ENCODE measurements around the gene CAPRIN2. TPM values are rescaled to one million over a fixed set of nuclear protein-coding genes. Genes with fewer than 3 reads are reported as not detected.

The CAPRIN2 gene
- total RNA-seq, 1 experiment from 2014 or later, result 123 TPM

DNA sequence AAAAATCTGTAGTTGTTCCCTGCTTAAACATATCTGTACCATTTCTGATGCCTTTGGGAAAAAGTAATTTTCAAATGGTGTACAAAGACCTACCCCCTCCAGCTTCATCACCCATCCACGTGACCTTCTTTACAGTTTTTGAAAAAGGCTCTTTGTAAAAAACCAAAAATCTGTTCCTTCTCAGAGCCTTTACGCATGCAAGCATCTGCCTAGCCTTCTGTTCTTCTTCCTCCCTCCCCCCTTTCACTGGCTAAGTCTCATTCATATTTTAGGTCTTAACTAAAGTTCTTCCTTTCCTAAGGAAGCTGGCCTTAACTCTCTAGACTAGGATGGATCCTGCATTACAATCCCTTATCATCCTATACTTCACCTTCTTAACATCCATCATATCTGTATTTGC, 10.4 kb downstream of the CAPRIN2 start:
- no CpG with 5 or more reads among the region's 2 CpGs for WGBS (ENCODE audit: extremely low coverage, insufficient read length, low lambda C conversion rate)
- Histone ChIP-seq H4K5ac (ENCODE audit: insufficient read length, low read depth, low read length) (no peak overlapping the region), H3K18ac (ENCODE audit: insufficient read length, low read depth, low read length) (no peak overlapping the region), H2BK5ac (ENCODE audit: insufficient read length, low read length) (no peak overlapping the region), H3K14ac (ENCODE audit: insufficient read depth, low read length) (no peak overlapping the region), H3K56ac (ENCODE audit: insufficient read length, low read depth, low read length) (no peak overlapping the region), H2BK15ac (ENCODE audit: low read depth, low read length) (no peak overlapping the region), H3K27me3 (ENCODE audit: insufficient read depth, low read length) (no peaks in the 10 kb centered on the region), H3K4me2 (ENCODE audit: insufficient read depth, insufficient read length, low read length) (no peak overlapping the region), H2AFZ (ENCODE audit: low read length) (no peak overlapping the region), H4K91ac (ENCODE audit: insufficient read length, low read depth, low read length) (no peak overlapping the region), H4K8ac (replicated peaks; ENCODE audit: insufficient read length, low read depth, low read length) (no peak overlapping the region), H3K79me1 (ENCODE audit: insufficient read depth, low read depth, low read length, poor library complexity, severe bottlenecking) (peaks cover 4% of the 10 kb centered on the region), H2BK12ac (ENCODE audit: insufficient read length, low read depth, low read length) (no peak overlapping the region), H3K4ac (ENCODE audit: low read depth, low read length) (no peak overlapping the region), H3K9ac (ENCODE audit: extremely low read depth, insufficient read length, low read length) (no peak overlapping the region), H3K9me3 (ENCODE audit: control insufficient read depth, low read depth, low read length) (no peaks in the 10 kb centered on the region), H3K27ac (ENCODE audit: insufficient read length, low read depth, low read length) (no peak overlapping the region), H3K23ac (ENCODE audit: insufficient read length, low read depth, low read length) (no peak overlapping the region), H2BK20ac (ENCODE audit: low read depth, low read length, poor library complexity, severe bottlenecking) (no peak overlapping the region), H4K20me1 (ENCODE audit: control insufficient read depth, insufficient read depth, insufficient read length) (no peaks in the 10 kb centered on the region), H3K79me2 (ENCODE audit: insufficient read depth, low read length) (peaks cover 18% of the 10 kb centered on the region; the same call in 1 of the 2 replicates), H3T11ph (ENCODE audit: low read length) (no peak overlapping the region), H2BK120ac (ENCODE audit: low read depth, low read length, poor library complexity, severe bottlenecking) (no peak overlapping the region), H3K23me2 (ENCODE audit: insufficient read length, low read depth, low read length, poor library complexity, severe bottlenecking) (no peaks in the 10 kb centered on the region), H3K4me1 (ENCODE audit: insufficient read depth, low read length) (0 out of 2 replicates have a peak, but pooled peaks cover 2% of the 10 kb centered on the region), H2AK5ac (ENCODE audit: insufficient read length, low read length) (no peak overlapping the region)
- no peak for DNase-seq
- Mint-ChIP-seq H3K36me3 (ENCODE audit: insufficient read depth in 1 of 3, low read depth in 3 of 3) (peaks cover 31 to 61% (median 33%) of the 10 kb centered on the region in 3 experiments), H3K4me1 (peaks cover 0 to 20% of the 10 kb centered on the region in 2 experiments; a peak in 2 of 4 replicates), H3K27ac (no peak overlapping the region), H3K27me3 (ENCODE audit: low read depth) (no peaks in the 10 kb centered on the region), H3K9me3 (peaks cover 0 to 3% of the 10 kb centered on the region in 2 experiments; a peak in 3 of 5 replicates), H3K4me3 (no peak overlapping the region)
- TF ChIP-seq, protein P1, sequence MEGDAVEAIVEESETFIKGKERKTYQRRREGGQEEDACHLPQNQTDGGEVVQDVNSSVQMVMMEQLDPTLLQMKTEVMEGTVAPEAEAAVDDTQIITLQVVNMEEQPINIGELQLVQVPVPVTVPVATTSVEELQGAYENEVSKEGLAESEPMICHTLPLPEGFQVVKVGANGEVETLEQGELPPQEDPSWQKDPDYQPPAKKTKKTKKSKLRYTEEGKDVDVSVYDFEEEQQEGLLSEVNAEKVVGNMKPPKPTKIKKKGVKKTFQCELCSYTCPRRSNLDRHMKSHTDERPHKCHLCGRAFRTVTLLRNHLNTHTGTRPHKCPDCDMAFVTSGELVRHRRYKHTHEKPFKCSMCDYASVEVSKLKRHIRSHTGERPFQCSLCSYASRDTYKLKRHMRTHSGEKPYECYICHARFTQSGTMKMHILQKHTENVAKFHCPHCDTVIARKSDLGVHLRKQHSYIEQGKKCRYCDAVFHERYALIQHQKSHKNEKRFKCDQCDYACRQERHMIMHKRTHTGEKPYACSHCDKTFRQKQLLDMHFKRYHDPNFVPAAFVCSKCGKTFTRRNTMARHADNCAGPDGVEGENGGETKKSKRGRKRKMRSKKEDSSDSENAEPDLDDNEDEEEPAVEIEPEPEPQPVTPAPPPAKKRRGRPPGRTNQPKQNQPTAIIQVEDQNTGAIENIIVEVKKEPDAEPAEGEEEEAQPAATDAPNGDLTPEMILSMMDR (conservative IDR thresholded peaks at IDR 0.05), result no peak

Measured in H9 (cell line).